GM19035 (cell line): ENCODE measurements around the gene GOSR1.
"Not testable (repeated sequence)": the region's sequence is repeated elsewhere in the genome, so short reads cannot be mapped to it uniquely, and the experiment has no call there.

Source experiments
- ATAC-seq: cut with Tn5 transposase; IDR thresholded peaks from one replicate; pipeline ENCODE4 v1.9.1; 2021; ENCODE audit not compliant: unreplicated experiment

GOSR1 gene

GRCh38 chr17:30503558-30503957 lies 26.4 kb downstream of the GOSR1 start:
- ATAC-seq, result no peak

- ATAC-seq, result no peak
These were observed 28.7 kb downstream of the GOSR1 start for GRCh38 chr17:30505868-30506417.

- no peak for ATAC-seq
These were observed 29.3 kb downstream of the GOSR1 start for GRCh38 chr17:30506481-30506880.

GRCh38 chr17:30513346-30513745 lies 36.1 kb downstream of the GOSR1 start:
- no peak for ATAC-seq

GRCh38 chr17:30514895-30515596 lies 37.8 kb downstream of the GOSR1 start:
- ATAC-seq, result no peak

- ATAC-seq, result no peak
These were observed 40.6 kb downstream of the GOSR1 start for GRCh38 chr17:30517786-30518185.

- no peak for ATAC-seq
These were observed 42.0 kb downstream of the GOSR1 start for GRCh38 chr17:30519166-30519565.

GRCh38 chr17:30519707-30520106 lies 42.5 kb downstream of the GOSR1 start:
- ATAC-seq, result no peak

GRCh38 chr17:30520436-30520835 lies 43.2 kb downstream of the GOSR1 start:
- ATAC-seq, result no peak

- no peak for ATAC-seq
These were observed 43.7 kb downstream of the GOSR1 start for GRCh38 chr17:30520882-30521281.

GRCh38 chr17:30521766-30522165 lies 44.6 kb downstream of the GOSR1 start:
- no peak for ATAC-seq

GRCh38 chr17:30523236-30523635 lies 46.0 kb downstream of the GOSR1 start:
- ATAC-seq, result not testable (repeated sequence)

- ATAC-seq, result no peak
These were observed 47.6 kb downstream of the GOSR1 start for GRCh38 chr17:30524847-30525246.

GRCh38 chr17:30526401-30526800 lies 49.2 kb downstream of the GOSR1 start:
- ATAC-seq, result no peak

GRCh38 chr17:30528701-30529100 lies 51.5 kb downstream of the GOSR1 start:
- ATAC-seq, result not testable (repeated sequence)

GRCh38 chr17:30530346-30531025 lies 53.3 kb downstream of the GOSR1 start:
- ATAC-seq, result no peak

- no peak for ATAC-seq
These were observed 55.7 kb downstream of the GOSR1 start for GRCh38 chr17:30532871-30533270.

GRCh38 chr17:30534298-30534697 lies 57.1 kb downstream of the GOSR1 start:
- ATAC-seq, result no peak

- no peak for ATAC-seq
These were observed 58.0 kb downstream of the GOSR1 start for GRCh38 chr17:30534938-30535921.

- not testable (repeated sequence) for ATAC-seq
These were observed 59.6 kb downstream of the GOSR1 start for GRCh38 chr17:30536846-30537245.

- not testable (repeated sequence) for ATAC-seq
These were observed 60.5 kb downstream of the GOSR1 start for GRCh38 chr17:30537667-30538066.
